Caco-2 (cell line): ENCODE measurements around the gene KLHL36. TPM values are rescaled to one million over a fixed set of nuclear protein-coding genes. Genes with fewer than 3 reads are reported as not detected.

Experiments used
- BruUV-seq: library from RNA; stranded (reverse); fragments of 400-500 nt; replicated peaks from 2 replicates; lab custom pipeline; 2021; lab: Mats Ljungman, UMichigan
- CTCF ChIA-PET: fragments of 300-600 bp; sonication (Branson Sonifier 250); formaldehyde crosslinking; loops from one replicate; lab custom pipeline; 2022; ENCODE audit warnings: antibody characterized with exemption; lab: Charles Lee
- POLR2A ChIA-PET: fragments of 300-600 bp; sonication (Branson Sonifier 250); formaldehyde crosslinking; loops from one replicate; lab custom pipeline; 2022; ENCODE audit warnings: antibody characterized with exemption; lab: Charles Lee
- DNase-seq, 2 experiments: peaks; one replicate each; pipeline versions ENCODE4 v3.0.0 to v3.0.0-alpha.2; 2020 to 2022
- H3K27me3 ChIP-seq: replicated peaks from 2 replicates; pipeline ENCODE4 v1.6.0; 2011; ENCODE audit warnings: low read length; ENCODE audit not compliant: control insufficient read depth, insufficient read depth
- H3K36me3 ChIP-seq: 2 replicates; pipeline ENCODE4 v1.5.1; 2011; ENCODE audit warnings: low read length; ENCODE audit not compliant: control insufficient read depth, insufficient read depth
- H3K4me1 ChIP-seq: fragments of 250-450 bp; sonication (Bioruptor Pico); 2 replicates; pipeline ENCODE4 v1.5.1; 2020; ENCODE audit warnings: mild to moderate bottlenecking
- H3K4me3 ChIP-seq: 2 replicates; pipeline ENCODE4 v1.5.1; 2011; ENCODE audit warnings: low read depth, mild to moderate bottlenecking, control low read depth, low read length
- H3K9me3 ChIP-seq: fragments of 250-450 bp; sonication (Bioruptor Pico); 2 replicates; pipeline ENCODE4 v1.5.1; 2020; ENCODE audit warnings: mild to moderate bottlenecking, moderate library complexity
- H3K27ac Mint-ChIP-seq: one replicate; pipeline ENCODE4 v1.8.0; 2022; ENCODE audit warnings: mixed read lengths; ENCODE audit not compliant: unreplicated experiment
- H3K27me3 Mint-ChIP-seq: one replicate; pipeline ENCODE4 v1.8.0; 2022; ENCODE audit warnings: mixed read lengths; ENCODE audit not compliant: insufficient read depth, unreplicated experiment
- H3K36me3 Mint-ChIP-seq: one replicate; pipeline ENCODE4 v1.8.0; 2022; ENCODE audit warnings: mild to moderate bottlenecking, mixed read lengths; ENCODE audit not compliant: insufficient read depth, unreplicated experiment
- H3K4me1 Mint-ChIP-seq: one replicate; pipeline ENCODE4 v1.8.0; 2022; ENCODE audit warnings: low read depth, mixed read lengths; ENCODE audit not compliant: unreplicated experiment
- H3K4me3 Mint-ChIP-seq: one replicate; pipeline ENCODE4 v1.8.0; 2022; ENCODE audit warnings: mild to moderate bottlenecking, moderate library complexity, mixed read lengths; ENCODE audit not compliant: unreplicated experiment
- H3K9me3 Mint-ChIP-seq: one replicate; pipeline ENCODE4 v1.8.0; 2022; ENCODE audit warnings: mixed read lengths; ENCODE audit not compliant: unreplicated experiment
- CTCF ChIP-seq, 2 experiments: fragments of 200-600 bp in 1 of 2; IDR thresholded peaks; 1 replicate in 1 of 2; 2 replicates in 1 of 2; pipeline versions ENCODE4 v1.5.1 to v1.8.0; 2011 to 2022; ENCODE audit warnings: antibody characterized with exemption in 1 of 2, control low read depth in 1 of 2, inconsistent platforms in 1 of 2, low read depth in 1 of 2, low read length in 1 of 2, mild to moderate bottlenecking in 1 of 2, moderate library complexity in 1 of 2; ENCODE audit not compliant: insufficient read depth in 1 of 2, severe bottlenecking in 1 of 2, unreplicated experiment in 1 of 2
- intact Hi-C: fragments of 100-400 bp; cut with micrococcal nuclease; formaldehyde crosslinking; loops from one replicate; pipeline ENCODE4 v1.10.0; 2022; ENCODE audit not compliant: unreplicated experiment
- total RNA-seq: library from RNA; stranded (reverse); gene quantifications from 2 replicates; pipeline ENCODE4 v1.2.3, GENCODE V29; 2022

KLHL36 gene
- total RNA-seq, 1 experiment from 2014 or later, result 70.2 TPM

- intact Hi-C loops, result no loop called here
- Histone ChIP-seq H3K9me3 (no peaks in the 10 kb centered on the region), H3K4me1 (no peaks in the 10 kb centered on the region), H3K27me3 (no peaks in the 10 kb centered on the region), H3K36me3 (no peaks in the 10 kb centered on the region), H3K4me3 (no peak overlapping the region)
- Mint-ChIP-seq H3K4me1 (no peaks in the 10 kb centered on the region), H3K27ac (no peak overlapping the region), H3K36me3 (no peaks in the 10 kb centered on the region), H3K27me3 (no peaks in the 10 kb centered on the region), H3K4me3 (no peak overlapping the region), H3K9me3 (no peaks in the 10 kb centered on the region)
- POLR2A ChIA-PET, result no interaction called here
- CTCF ChIA-PET, result no interaction called here
- no peak for DNase-seq
- BruUV-seq, result no TSS peak
- no peak for TF ChIP-seq CTCF (IDR thresholded peaks at IDR 0.05; ENCODE audit: insufficient read depth in 1 of 2, low read depth in 1 of 2, low read length in 1 of 2, severe bottlenecking in 1 of 2, unreplicated experiment in 1 of 2)
Measured at GRCh38 chr16:84638231-84638806, 10.0 kb upstream of the KLHL36 start.

DNA sequence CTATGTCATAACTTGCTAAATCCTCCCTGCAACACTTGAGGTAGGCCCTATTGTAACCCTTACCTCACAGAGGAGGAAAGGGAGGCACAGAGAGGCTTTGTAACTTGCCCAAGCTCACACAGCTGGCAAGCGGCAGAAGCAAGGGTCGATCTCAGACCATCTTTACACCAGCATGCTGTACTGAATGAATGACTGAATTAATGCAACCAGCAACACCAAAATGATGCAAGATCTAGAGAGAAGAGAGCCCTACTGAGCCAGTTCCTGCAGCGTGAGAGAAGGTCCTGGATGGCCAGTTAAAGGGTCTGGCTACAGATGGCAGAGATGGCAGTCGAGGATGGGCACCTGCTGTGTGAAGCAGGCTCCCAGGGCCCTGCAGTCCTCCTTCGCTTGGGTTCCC is 8.2 kb upstream of the KLHL36 start:
- intact Hi-C loops, result no loop called here
- H3K4me1 ChIP-seq, result no peaks in the 10 kb centered on the region
- H3K27ac Mint-ChIP-seq, result no peak overlapping the region
- no peaks in the 10 kb centered on the region for H3K9me3 ChIP-seq
- no peaks in the 10 kb centered on the region for H3K27me3 ChIP-seq
- no peak overlapping the region for H3K4me3 Mint-ChIP-seq
- ChIA-PET POLR2A (no interaction called here), CTCF (no interaction called here)
- no peak overlapping the region for H3K4me3 ChIP-seq
- H3K9me3 Mint-ChIP-seq, result no peaks in the 10 kb centered on the region
- no peaks in the 10 kb centered on the region for H3K4me1 Mint-ChIP-seq
- H3K36me3 ChIP-seq, result no peaks in the 10 kb centered on the region
- BruUV-seq, result no TSS peak
- H3K27me3 Mint-ChIP-seq, result peaks cover 3% of the 10 kb centered on the region
- DNase-seq, result no peak
- H3K36me3 Mint-ChIP-seq, result no peaks in the 10 kb centered on the region
- no peak for TF ChIP-seq CTCF (IDR thresholded peaks at IDR 0.05; ENCODE audit: insufficient read depth in 1 of 2, low read depth in 1 of 2, low read length in 1 of 2, severe bottlenecking in 1 of 2, unreplicated experiment in 1 of 2)

DNA sequence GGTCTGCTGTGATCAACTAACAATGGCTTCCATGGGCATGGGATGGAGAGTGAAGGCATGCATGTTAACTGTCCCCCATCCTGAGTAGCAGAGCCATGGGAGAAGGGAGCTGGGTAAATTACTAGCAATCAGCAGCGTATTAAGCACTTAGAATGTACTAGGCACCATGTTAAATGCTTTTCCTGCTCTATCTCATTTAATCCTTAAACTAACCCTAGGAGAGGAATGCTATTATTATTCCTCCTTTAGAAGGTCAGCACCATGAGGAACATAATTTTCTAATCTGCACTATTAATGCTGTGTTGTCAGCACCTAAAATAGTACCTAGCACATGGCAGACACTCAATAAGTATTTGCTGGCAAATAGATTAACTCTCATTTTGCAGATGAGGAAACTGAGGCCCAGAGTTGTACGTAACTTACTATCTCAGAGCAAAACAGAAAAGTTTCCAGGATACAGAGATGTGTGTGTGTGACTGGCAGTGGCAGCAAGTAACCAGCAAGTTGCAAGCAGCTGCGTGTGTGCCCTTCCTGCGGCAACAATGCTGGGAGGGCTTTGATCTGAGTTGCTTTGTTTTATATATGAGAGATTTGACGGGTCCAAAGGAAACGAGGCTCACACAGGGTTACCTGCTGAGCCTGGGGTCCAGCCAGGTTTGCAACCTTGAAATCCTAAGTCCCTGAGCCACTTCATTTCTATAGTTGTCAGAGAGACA is 6.5 kb upstream of the KLHL36 start:
- H3K27ac Mint-ChIP-seq, result no peak overlapping the region
- no TSS peak for BruUV-seq
- intact Hi-C loops, result no loop called here
- ChIA-PET POLR2A (interaction anchor here (0.6 kb wide), 1 partner anchor 970 kb away, joined by 3 read pairs; no protein-coding TSS in a partner anchor), CTCF (interaction anchor here (0.6 kb wide), 1 partner anchor 19 kb away, joined by 4 read pairs; no protein-coding TSS in a partner anchor)
- DNase-seq, result no peak
- TF ChIP-seq CTCF (IDR thresholded peaks at IDR 0.05; ENCODE audit: insufficient read depth in 1 of 2, low read depth in 1 of 2, low read length in 1 of 2, severe bottlenecking in 1 of 2, unreplicated experiment in 1 of 2), result no peak
- H3K4me1 ChIP-seq, result no peaks in the 10 kb centered on the region
- no peaks in the 10 kb centered on the region for H3K36me3 ChIP-seq
- H3K27me3 ChIP-seq, result no peaks in the 10 kb centered on the region
- H3K27me3 Mint-ChIP-seq, result peaks cover 6% of the 10 kb centered on the region
- H3K4me1 Mint-ChIP-seq, result no peaks in the 10 kb centered on the region
- H3K9me3 ChIP-seq, result no peaks in the 10 kb centered on the region
- no peaks in the 10 kb centered on the region for H3K36me3 Mint-ChIP-seq
- no peak overlapping the region for H3K4me3 Mint-ChIP-seq
- no peak overlapping the region for H3K4me3 ChIP-seq
- no peaks in the 10 kb centered on the region for H3K9me3 Mint-ChIP-seq
